IMR-90 (cell line): Measurements from ENCODE around the gene CLCN4. TPM values are rescaled to one million over a fixed set of nuclear protein-coding genes. Genes with fewer than 3 reads are reported as not detected.

Experiments used
- ATAC-seq: fragments of 200-7000 bp; cut with Tn5 transposase; 2 replicates; pipeline ENCODE4 v1.9.1; 2020; ENCODE audit warnings: low read depth, mild to moderate bottlenecking, moderate library complexity
- BruUV-seq: library from RNA; stranded (reverse); fragments of 400-500 nt; replicated peaks from 2 replicates; lab custom pipeline; 2021; lab: Mats Ljungman, UMichigan
- CTCF ChIA-PET: fragments of 300-600 bp; formaldehyde crosslinking; extraction: SDS; loops from one replicate; lab custom pipeline; 2021; ENCODE audit warnings: antibody characterized with exemption; lab: Yijun Ruan, JAX
- POLR2A ChIA-PET: fragments of 300-600 bp; sonication (Branson Sonifier 250); formaldehyde crosslinking; loops from one replicate; lab custom pipeline; 2022; ENCODE audit warnings: antibody characterized with exemption; ENCODE audit not compliant: unreplicated experiment; lab: Charles Lee
- DNase-seq: peaks from one replicate; pipeline ENCODE4 v3.0.0; 2013
- H2AFZ ChIP-seq: replicated peaks from 2 replicates; pipeline ENCODE3; 2013; ENCODE audit warnings: low read length, mild to moderate bottlenecking; ENCODE audit not compliant: poor library complexity
- H2AK5ac ChIP-seq: 2 replicates; pipeline ENCODE4 v1.6.1; 2013; ENCODE audit warnings: low read depth, low read length, inconsistent platforms
- H2AK9ac ChIP-seq: replicated peaks from 2 replicates; pipeline ENCODE3; 2013; ENCODE audit warnings: mild to moderate bottlenecking, low read depth, low read length, moderate library complexity; ENCODE audit not compliant: poor library complexity
- H2BK120ac ChIP-seq: 2 replicates; pipeline ENCODE4 v1.6.1; 2013; ENCODE audit warnings: low read depth, low read length, inconsistent platforms
- H2BK15ac ChIP-seq: 3 replicates; pipeline ENCODE4 v1.6.1; 2013; ENCODE audit warnings: low read depth, low read length, inconsistent platforms
- H2BK20ac ChIP-seq: 2 replicates; pipeline ENCODE4 v1.6.1; 2013; ENCODE audit warnings: low read depth, mild to moderate bottlenecking, inconsistent platforms, low read length, moderate library complexity
- H2BK5ac ChIP-seq: 2 replicates; pipeline ENCODE4 v1.6.1; 2013; ENCODE audit warnings: mild to moderate bottlenecking, low read depth, low read length, inconsistent platforms; ENCODE audit not compliant: poor library complexity, severe bottlenecking
- H3K14ac ChIP-seq: replicated peaks from 2 replicates; pipeline ENCODE4 v1.6.1; 2013; ENCODE audit warnings: low read depth, low read length, inconsistent platforms
- H3K18ac ChIP-seq: 2 replicates; pipeline ENCODE4 v1.6.1; 2013; ENCODE audit warnings: low read depth, low read length, control low read depth
- H3K23ac ChIP-seq: 2 replicates; pipeline ENCODE4 v1.6.1; 2013; ENCODE audit warnings: low read depth, low read length, inconsistent platforms
- H3K27ac ChIP-seq: 2 replicates; pipeline ENCODE4 v1.5.1; 2013; ENCODE audit warnings: mild to moderate bottlenecking, control low read depth, low read length; ENCODE audit not compliant: insufficient read depth
- H3K27me3 ChIP-seq: 2 replicates; pipeline ENCODE4 v1.6.1; 2013; ENCODE audit warnings: low read length; ENCODE audit not compliant: control insufficient read depth, insufficient read depth
- H3K36me3 ChIP-seq: 2 replicates; pipeline ENCODE4 v1.6.1; 2013; ENCODE audit warnings: low read length, mixed read lengths; ENCODE audit not compliant: control insufficient read depth, insufficient read depth
- H3K4ac ChIP-seq: 2 replicates; pipeline ENCODE4 v1.6.1; 2013; ENCODE audit warnings: low read depth, low read length, inconsistent platforms
- H3K4me1 ChIP-seq: 2 replicates; pipeline ENCODE4 v1.6.1; 2013; ENCODE audit warnings: low read length, mixed read lengths; ENCODE audit not compliant: control insufficient read depth, insufficient read depth
- H3K4me2 ChIP-seq: 2 replicates; pipeline ENCODE4 v1.6.1; 2013; ENCODE audit warnings: low read depth, mild to moderate bottlenecking, control low read depth, low read length, moderate library complexity
- H3K4me3 ChIP-seq: 2 replicates; pipeline ENCODE4 v1.5.1; 2013; ENCODE audit warnings: low read depth, mild to moderate bottlenecking, control low read depth, low read length, moderate library complexity; ENCODE audit not compliant: insufficient read depth
- H3K56ac ChIP-seq: 2 replicates; pipeline ENCODE4 v1.6.1; 2013; ENCODE audit warnings: low read length, inconsistent platforms; ENCODE audit not compliant: insufficient read depth; ENCODE audit errors: extremely low read depth
- H3K79me1 ChIP-seq, 2 experiments: 2 replicates each; pipeline ENCODE4 v1.6.1; 2013; ENCODE audit warnings: low read length in 2 of 2, inconsistent platforms in 1 of 2, low read depth in 1 of 2
- H3K9ac ChIP-seq: 2 replicates; pipeline ENCODE4 v1.6.1; 2013; ENCODE audit warnings: low read depth, low read length, control low read depth
- H3K9me1 ChIP-seq: 2 replicates; pipeline ENCODE4 v1.6.1; 2013; ENCODE audit warnings: low read length, inconsistent platforms; ENCODE audit not compliant: insufficient read depth
- H3K9me3 ChIP-seq: 2 replicates; pipeline ENCODE4 v1.6.1; 2013; ENCODE audit warnings: low read length; ENCODE audit not compliant: control insufficient read depth, insufficient read depth
- H4K20me1 ChIP-seq: 2 replicates; pipeline ENCODE4 v1.6.1; 2013; ENCODE audit warnings: low read length, inconsistent platforms; ENCODE audit not compliant: insufficient read depth
- H4K5ac ChIP-seq: 2 replicates; pipeline ENCODE4 v1.6.1; 2013; ENCODE audit warnings: mild to moderate bottlenecking, low read depth, low read length, control low read depth
- H4K8ac ChIP-seq, 2 experiments: 2 replicates each; pipeline ENCODE4 v1.6.1; 2013; ENCODE audit warnings: low read depth in 2 of 2, low read length in 2 of 2, control low read depth in 1 of 2, inconsistent platforms in 1 of 2
- H4K91ac ChIP-seq: 2 replicates; pipeline ENCODE4 v1.6.1; 2013; ENCODE audit warnings: low read depth, low read length, inconsistent platforms; ENCODE audit not compliant: insufficient read depth
- MAFK ChIP-seq: IDR thresholded peaks from 2 replicates; pipeline ENCODE4 v1.6.1; 2012; ENCODE audit warnings: low read depth, low read length, improper control_type of control experiment
- MXI1 ChIP-seq: IDR thresholded peaks from 2 replicates; pipeline ENCODE4 v1.6.1; 2012; ENCODE audit warnings: low read depth, mild to moderate bottlenecking, low read length, moderate library complexity, borderline replicate concordance
- WGBS, 2 experiments: methylation state at CpG; one replicate each; pipeline versions ENCODE4 v1.1.5 to v1.1.7; 2013; ENCODE audit warnings: missing lambda C conversion rate in 2 of 2; ENCODE audit not compliant: insufficient read length in 1 of 2; ENCODE audit errors: extremely low coverage in 2 of 2; 5-methylcytosine and 5-hydroxymethylcytosine counted together
- dilution Hi-C: fragments of 300-500 bp; cut with HindIII; formaldehyde crosslinking; loops from one replicate; pipeline ENCODE4 v1.14.3; 2018; ENCODE audit warnings: low sequenced_read_pairs; ENCODE audit not compliant: unreplicated experiment
- in situ Hi-C: fragments of 300-500 bp; cut with MboI; formaldehyde crosslinking; loops from 3 replicates; pipeline ENCODE4 v1.14.3; 2019; ENCODE audit warnings: low sequenced_read_pairs, inconsistent platforms, mixed read lengths
- intact Hi-C: fragments of 100-400 bp; cut with micrococcal nuclease; formaldehyde crosslinking; loops from 2 replicates; pipeline ENCODE4 v1.10.0; 2022
- polyA plus RNA-seq, 3 experiments: library from polyadenylated mRNA; depleted of rRNA; stranded (reverse); fragments of >200 nt; gene quantifications; 2 replicates each; pipeline ENCODE4 v1.2.3, GENCODE V29; 2012; ENCODE audit warnings: low replicate concordance in 1 of 3
- total RNA-seq: library from RNA; depleted of rRNA; stranded (reverse); fragments of >200 nt; gene quantifications from 2 replicates; pipeline ENCODE4 v1.2.3, GENCODE V29; 2012
- TF ChIP-seq, protein P1 (sequence below): fragments of 150-350 bp; IDR thresholded peaks from 2 replicates; pipeline ENCODE4 v1.6.1; 2017; ENCODE audit warnings: mild to moderate bottlenecking, antibody characterized with exemption, low read length, low read depth

Gene CLCN4
- total and polyA plus RNA-seq, 2 of the 4 experiments (the other 2 are of a cell fraction): 2.2 to 4.5 TPM

DNA sequence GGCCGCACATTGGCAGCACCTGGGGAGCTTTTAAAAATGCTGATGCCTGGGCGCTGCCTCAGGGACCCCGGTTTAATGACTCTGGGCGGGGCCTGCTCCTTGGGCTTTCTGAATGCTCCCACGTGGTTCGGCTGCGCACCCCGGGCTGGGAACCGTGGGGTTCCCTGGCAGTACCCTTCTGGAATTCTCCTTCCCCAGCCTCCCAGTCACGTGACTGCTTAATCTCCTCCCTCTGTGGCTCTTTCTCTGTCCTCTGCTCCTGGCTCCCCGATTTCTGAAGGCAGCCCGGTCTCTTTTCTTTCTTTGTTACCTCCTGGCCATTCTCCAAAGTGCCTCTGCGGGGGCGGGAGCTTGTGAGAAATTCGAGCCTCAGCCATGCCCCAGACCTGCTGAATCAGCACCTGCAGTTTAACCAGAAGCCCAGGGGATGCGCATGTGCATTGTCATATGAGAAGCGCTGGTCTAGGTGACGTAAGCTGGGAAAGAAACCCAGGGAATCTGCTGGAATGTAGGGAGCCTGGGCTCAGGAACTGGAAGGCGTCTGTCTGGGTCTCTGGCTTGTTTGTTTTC lies 16.6 kb downstream of the CLCN4 start:
- H2BK5ac ChIP-seq: no peak overlapping the region
- peaks cover 2% of the 10 kb centered on the region; the same call in 1 of the 2 replicates for H3K9me1 ChIP-seq
- no TSS peak for BruUV-seq
- TF ChIP-seq MXI1 (no peak), MAFK (peak; percentile 90)
- TF ChIP-seq, protein P1, sequence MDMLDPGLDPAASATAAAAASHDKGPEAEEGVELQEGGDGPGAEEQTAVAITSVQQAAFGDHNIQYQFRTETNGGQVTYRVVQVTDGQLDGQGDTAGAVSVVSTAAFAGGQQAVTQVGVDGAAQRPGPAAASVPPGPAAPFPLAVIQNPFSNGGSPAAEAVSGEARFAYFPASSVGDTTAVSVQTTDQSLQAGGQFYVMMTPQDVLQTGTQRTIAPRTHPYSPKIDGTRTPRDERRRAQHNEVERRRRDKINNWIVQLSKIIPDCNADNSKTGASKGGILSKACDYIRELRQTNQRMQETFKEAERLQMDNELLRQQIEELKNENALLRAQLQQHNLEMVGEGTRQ: peak; percentile 74
- peak overlapping the region; percentile 25 for H2AK9ac ChIP-seq
- POLR2A ChIA-PET: no interaction called here
- peak overlapping the region; percentile 75; the same call in 1 of the 2 replicates for H4K91ac ChIP-seq
- H3K4me1 ChIP-seq: peaks cover 17% of the 10 kb centered on the region
- DNase-seq (peak; percentile 89), ATAC-seq (peak; percentile 22; the same call in 1 of the 2 replicates)
- no peak overlapping the region for H3K27ac ChIP-seq
- H3K79me1 ChIP-seq: 0 out of 4 replicates have a peak, but pooled peaks cover 0 to 5% of the 10 kb centered on the region in 2 experiments
- H2AFZ ChIP-seq: peak overlapping the region; percentile 84
- H3K14ac ChIP-seq: 0 out of 2 replicates have a peak overlapping the region, but pooled peaks have one; percentile 6
- no peak overlapping the region for H3K23ac ChIP-seq
- peak overlapping the region; percentile 61 for H2BK120ac ChIP-seq
- no peak overlapping the region for H3K18ac ChIP-seq
- H4K5ac ChIP-seq: 0 out of 2 replicates have a peak overlapping the region, but pooled peaks have one; percentile 5
- 0 out of 2 replicates have a peak overlapping the region, but pooled peaks have one; percentile 14 for H2BK20ac ChIP-seq
- no peaks in the 10 kb centered on the region for H3K36me3 ChIP-seq
- peak overlapping the region; percentile 85 for H3K4ac ChIP-seq
- H3K56ac ChIP-seq: no peak overlapping the region
- H4K20me1 ChIP-seq: peaks cover 5% of the 10 kb centered on the region; the same call in 1 of the 2 replicates
- dilution Hi-C loops: no loop called here
- no peak overlapping the region for H3K4me3 ChIP-seq
- CTCF ChIA-PET: no interaction called here
- no peaks in the 10 kb centered on the region for H3K9me3 ChIP-seq
- no peaks in the 10 kb centered on the region for H3K27me3 ChIP-seq
- intact Hi-C loops: no loop called here
- H2BK15ac ChIP-seq: no peak overlapping the region
- in situ Hi-C loops: no loop called here
- no peak overlapping the region for H3K9ac ChIP-seq
- WGBS, 2 experiments: 51% methylated on average over 9 of the region's 19 CpGs; no CpG with 5 or more reads in 1 of the 2 experiments
- H4K8ac ChIP-seq: peak overlapping the region in 1 of 2 experiments; percentile 36; a peak in 2 of 4 replicates
- peak overlapping the region; percentile 2; the same call in 1 of the 2 replicates for H3K4me2 ChIP-seq
- 0 out of 2 replicates have a peak overlapping the region, but pooled peaks have one; percentile 43 for H2AK5ac ChIP-seq
